Ramos (cell line): ENCODE data around the gene NAPG.
"Not testable (repeated sequence)": the region's sequence is repeated elsewhere in the genome, so short reads cannot be mapped to it uniquely, and the experiment has no call there.

Source experiments
- in situ Hi-C: fragments of 300-500 bp; cut with MboI; formaldehyde crosslinking; loops from one replicate; pipeline ENCODE4 v1.14.3; 2022; ENCODE audit warnings: low sequenced_read_pairs; ENCODE audit not compliant: unreplicated experiment

Gene NAPG

DNA sequence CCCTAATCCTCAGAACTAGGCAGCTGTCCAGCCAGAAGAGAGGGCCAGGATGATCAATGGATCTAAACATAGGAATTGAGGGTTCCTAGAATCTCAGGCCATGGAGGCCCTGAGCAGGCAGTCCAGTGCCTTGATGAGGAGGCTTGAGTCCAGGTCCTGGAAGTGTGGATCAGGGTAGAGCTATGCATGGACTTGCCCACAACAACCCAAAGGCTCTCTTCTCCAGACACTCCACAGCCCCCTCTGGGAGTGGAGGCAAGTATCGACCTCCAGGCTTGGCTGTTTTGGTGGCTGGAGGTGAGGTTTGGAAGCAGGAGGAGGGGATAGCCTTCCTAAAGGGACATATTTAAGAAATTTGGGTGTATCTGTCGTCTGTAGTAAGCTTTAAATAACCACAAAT, 45.7 kb downstream of the NAPG start:
- in situ Hi-C loops: no loop called here

DNA sequence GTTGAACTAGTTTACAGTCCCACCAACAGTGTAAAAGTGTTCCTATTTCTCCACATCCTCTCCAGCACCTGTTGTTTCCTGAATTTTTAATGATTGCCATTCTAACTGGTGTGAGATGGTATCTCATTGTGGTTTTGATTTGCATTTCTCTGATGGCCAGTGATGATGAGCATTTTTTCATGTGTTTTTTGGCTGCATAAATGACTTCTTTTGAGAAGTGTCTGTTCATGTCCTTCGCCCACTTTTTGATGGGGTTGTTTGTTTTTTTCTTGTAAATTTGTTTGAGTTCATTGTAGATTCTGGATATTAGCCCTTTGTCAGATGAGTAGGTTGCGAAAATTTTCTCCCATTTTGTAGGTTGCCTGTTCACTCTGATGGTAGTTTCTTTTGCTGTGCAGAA, 47.4 kb downstream of the NAPG start:
- in situ Hi-C loops: not testable (repeated sequence)

DNA sequence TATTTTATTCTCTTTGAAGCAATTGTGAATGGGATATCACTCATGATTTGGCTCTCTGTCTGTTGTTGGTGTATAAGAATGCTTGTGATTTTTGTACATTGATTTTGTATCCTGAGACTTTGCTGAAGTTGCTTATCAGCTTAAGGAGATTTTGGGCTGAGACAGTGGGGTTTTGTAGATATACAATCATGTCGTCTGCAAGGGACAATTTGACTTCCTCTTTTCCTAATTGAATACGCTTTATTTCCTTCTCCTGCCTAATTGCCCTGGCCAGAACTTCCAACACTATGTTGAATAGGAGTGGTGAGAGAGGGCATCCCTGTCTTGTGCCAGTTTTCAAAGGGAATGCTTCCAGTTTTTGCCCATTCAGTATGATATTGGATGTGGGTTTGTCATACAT, 48.6 kb downstream of the NAPG start:
- in situ Hi-C loops: not testable (repeated sequence)

DNA sequence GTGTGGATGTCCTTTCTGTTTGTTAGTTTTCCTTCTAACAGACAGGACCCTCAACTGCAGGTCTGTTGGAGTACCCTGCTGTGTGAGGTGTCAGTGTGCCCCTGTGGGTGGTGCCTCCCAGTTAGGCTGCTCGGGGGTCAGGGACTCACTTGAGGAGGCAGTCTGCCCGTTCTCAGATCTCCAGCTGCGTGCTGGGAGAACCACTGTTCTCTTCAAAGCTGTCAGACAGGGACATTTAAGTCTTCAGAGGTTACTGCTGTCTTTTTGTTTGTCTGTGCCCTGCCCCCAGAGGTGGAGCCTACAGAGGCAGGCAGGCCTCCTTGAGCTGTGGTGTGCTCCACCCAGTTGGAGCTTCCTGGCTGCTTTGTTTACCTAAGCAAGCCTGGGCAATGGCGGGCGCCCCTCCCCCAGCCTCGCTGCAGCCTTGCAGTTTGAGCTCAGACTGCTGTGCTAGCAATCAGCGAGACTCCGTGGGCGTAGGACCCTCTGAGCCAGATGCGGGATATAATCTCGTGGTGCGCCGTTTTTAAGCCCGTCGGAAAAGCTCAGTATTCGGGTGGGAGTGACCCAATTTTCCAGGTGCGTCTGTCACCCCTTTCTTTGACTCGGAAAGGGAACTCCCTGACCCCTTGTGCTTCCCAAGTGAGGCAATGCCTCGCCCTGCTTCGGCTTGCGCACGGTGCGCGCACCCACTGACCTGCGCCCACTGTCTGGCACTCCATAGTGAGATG, 52.2 kb downstream of the NAPG start:
- in situ Hi-C loops: not testable (repeated sequence)

DNA sequence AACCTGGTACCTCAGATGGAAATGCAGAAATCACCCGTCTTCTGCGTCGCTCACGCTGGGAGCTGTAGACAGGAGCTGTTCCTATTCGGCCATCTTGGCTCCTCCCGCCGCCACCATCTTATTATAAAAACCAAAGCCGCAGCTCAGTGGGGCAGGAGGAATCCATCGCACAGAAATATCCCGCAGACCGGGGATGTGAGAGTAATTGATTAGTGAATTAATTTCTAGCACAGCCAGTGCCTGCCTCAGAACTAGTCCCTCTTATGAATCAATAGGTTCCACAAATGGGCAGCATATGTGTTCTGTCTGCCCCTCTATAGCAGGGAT, 52.7 kb downstream of the NAPG start:
- in situ Hi-C loops: not testable (repeated sequence)

DNA sequence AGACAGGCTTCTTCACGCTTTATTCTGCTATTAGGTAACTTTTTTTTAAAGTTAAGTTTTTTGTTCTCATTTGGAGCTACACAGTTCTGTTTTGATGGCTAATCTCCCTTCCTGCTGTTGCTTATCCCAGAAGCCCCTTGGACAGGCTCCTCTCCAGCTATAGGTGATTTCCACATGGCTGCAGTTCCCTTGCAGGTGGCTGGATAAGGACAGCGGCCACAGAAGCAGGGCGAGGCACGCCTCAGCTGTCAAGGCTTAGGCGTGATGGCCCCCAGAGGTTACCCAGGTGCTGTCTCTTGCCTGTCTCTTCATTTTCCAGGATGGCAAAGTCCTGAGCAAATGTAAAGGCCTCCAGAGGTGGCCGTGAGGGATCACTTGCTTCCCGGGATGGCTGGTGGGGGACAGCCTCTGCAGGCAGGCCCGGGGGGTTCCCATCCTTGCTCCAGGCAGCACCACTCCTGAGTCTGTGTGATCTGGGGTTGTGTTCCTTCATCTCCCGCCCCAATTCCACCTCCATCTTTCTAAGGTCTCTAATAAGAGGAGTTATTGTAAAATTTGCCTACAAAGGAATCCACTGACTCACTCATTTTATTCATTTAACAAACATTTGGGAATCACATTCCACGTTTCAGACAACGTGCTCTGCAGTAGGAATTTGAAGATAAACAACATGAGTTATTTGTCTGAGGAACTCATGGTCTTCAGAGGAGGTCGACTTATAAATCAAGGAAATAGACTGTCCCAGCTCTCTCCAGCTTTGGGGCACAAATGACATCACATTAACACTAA, 53.4 kb downstream of the NAPG start:
- in situ Hi-C loops: no loop called here

DNA sequence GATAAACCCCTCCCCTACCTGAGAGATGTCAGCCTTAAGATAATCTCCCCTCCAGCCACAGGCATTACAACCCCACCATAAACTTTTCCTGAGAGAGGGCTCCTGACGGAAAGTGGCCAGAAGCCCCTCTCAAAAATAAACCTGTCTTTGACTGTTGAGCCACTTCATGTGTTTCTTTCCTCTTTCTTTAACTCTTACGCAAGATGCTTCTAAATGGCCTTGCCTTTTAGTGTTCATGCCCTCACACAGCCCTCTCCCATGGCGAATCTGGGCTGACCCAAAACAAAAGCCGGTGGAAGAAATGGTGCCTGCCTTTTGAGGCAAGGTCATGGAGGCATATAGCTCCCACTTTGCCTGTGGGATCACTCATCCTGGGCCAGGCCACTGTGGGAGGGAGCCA, 54.4 kb downstream of the NAPG start:
- in situ Hi-C loops: no loop called here

DNA sequence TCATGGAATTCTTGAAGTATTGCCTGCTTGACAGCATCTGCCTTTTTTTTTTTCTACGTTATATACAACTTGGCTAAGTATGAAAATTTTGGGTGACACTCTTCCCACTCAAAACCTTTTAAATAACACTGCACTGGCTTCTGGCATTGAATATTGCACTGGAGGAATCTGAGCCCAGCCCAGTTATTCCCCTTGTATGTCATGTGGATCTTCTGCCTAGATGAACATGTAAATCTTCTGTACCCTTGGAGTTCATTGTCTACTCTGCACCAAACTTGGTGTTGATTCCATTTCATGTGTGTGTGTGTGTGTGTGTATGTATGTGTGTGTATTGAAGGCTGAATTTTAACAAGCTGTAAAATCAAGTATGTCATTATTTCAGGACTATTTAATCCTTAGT, 59.4 kb downstream of the NAPG start:
- in situ Hi-C loops: no loop called here

DNA sequence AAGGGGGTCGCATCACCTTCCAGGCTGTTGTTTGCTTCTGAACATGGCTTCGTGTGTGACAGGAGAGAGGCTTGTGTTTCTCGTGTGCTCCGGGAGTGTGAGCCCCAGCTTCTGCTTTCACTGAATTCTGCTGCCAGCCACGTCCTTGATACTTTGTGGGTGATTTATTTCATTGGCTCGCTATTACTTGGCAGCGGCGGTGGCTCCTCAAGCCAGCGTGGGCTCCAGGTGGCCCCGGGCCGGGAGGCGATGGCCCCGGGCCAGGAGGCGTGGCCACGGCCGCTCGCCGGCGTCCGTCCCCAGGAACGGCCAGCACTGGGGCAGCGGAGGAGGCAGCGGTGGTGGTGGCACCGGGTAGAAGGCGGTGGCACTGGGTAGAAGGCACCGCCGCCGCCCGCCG, 63.1 kb downstream of the NAPG start:
- in situ Hi-C loops: no loop called here

DNA sequence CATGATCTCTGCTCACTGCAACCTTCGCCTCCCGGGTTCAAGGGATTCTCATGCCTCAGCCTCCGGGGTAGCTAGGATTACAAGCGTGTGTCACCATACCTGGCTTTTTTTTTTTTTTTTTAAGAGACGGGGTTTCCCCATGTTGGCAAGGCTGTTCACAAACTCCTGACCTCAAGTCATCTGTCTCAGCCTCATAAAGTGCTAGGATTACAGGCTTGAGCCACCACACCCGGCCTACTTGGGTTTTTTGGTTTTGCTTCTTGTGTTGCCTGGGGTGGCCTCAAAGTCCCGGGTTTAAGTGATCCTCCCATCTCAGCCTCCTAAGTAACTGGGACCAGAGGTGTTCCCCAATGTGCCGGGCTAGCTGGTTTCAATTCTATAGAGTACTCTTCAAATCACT, 64.6 kb downstream of the NAPG start:
- in situ Hi-C loops: no loop called here

DNA sequence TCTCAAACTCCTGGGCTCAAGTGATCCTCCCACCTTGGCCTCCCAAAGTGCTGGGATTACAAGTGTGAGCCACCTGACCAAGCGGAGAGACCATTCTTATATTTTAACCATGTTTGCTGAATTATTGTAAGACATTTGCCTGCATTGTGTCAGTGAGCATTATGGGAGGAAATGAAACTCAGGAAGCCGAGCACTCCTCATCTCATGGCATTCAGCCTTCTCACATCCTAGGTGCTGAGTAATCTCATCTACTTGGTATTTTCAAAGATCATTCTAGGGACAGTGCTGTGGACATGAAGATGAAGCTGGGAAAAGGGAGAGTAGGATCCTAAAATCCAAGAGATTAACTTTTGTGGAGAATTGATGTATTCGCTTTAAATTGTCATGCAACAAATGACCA, 66.1 kb downstream of the NAPG start:
- in situ Hi-C loops: no loop called here

DNA sequence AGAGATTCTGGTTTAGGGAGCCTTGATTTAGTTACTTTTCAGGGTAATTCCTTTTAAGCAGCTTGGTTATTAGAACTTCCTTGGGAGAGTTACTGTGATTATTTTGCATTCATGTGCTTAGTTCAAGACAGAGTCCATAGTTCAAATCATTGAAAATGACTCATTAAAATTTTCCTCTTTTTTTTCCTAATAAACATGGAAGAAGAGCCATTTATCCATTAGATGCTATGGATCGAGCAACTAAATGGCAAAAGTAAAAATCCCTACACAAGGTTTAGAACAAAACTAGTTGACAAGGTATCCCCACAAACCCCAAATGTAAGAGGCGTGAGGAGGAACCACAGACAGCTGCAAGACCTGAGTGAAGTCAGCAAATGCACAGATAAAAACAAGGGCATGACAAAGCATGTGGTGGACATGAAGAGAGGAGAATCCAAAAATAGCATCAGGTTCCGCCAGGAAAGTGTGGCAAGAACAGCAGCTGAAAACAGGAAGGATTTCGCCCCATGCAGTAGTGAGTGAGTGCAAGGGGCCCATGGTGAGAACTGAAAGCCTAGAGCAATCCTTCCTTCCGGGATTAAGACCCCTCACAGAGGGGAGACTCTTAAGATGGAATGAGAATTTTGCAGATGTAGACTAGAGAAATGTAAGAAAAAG, 67.7 kb downstream of the NAPG start:
- in situ Hi-C loops: not testable (repeated sequence)

DNA sequence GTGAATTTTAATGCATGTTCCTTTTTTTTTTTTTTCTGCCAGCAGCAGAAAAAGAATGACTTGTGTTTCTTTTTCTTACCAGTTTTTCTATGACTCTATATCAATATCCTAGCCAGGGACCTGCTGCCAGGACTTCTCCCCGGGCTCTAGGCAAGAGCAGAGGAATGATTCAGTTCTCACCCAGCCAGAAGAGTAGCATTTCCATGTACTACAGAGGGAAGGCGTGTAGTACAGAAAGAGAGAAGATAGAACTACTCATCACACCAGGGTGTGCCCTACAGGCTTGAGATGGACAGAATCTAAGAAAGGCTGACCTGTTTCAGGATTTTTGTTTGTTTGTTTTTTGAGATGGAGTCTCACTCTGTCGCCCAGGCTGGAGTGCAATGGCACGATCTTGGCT, 70.1 kb downstream of the NAPG start:
- in situ Hi-C loops: not testable (repeated sequence)

DNA sequence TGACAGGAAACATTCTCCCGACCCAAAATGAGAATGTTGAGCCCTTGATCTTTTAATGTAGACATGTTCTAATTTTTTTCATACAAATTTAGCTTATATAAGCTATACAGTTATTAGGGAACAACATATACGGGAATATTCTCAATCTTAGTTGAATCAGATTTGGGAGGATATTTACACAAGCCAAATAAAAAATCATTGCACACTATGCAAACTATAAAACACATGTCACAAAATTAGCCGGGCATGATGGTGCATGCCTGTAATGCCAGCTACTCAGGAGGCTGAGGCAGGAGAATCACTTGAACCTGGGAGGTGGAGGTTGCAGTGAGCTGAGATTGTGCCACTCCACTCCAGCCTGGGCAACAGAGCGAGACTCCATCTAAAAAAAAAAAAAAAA, 71.9 kb downstream of the NAPG start:
- in situ Hi-C loops: not testable (repeated sequence)

DNA sequence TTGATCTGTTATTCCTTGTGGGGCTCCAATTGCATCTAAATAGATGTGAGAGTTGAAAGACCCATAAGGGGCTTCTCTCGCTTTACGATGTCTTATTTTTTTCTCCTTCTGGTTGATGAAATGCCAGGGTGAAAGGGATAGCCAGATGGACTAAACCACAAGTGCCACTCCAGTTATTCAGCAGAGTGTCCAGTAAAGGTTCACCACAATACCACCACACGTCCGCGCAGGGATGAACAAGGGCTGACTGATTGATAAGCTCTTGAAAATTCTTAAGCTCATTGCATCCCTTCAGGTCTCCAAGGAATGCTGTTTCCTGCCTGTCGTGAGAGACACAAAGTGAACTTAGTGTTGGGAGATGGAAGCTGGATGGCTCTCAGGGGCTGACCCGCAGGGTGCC, 74.9 kb downstream of the NAPG start:
- in situ Hi-C loops: loop anchor here (10.0 kb wide), 1 partner anchor 1634 kb away; no protein-coding TSS in a partner anchor
